Activated CD4-positive, alpha-beta T cell treated with anti-CD3 and anti-CD28 coated beads, Interleukin-2, amount 50 U/mL, for 1 hour (primary cell): Measurements from ENCODE around the gene EVA1B.

Experiments
- DNase-seq: peaks from one replicate; pipeline ENCODE4 v3.0.0-alpha.2; 2020

Gene EVA1B

DNA sequence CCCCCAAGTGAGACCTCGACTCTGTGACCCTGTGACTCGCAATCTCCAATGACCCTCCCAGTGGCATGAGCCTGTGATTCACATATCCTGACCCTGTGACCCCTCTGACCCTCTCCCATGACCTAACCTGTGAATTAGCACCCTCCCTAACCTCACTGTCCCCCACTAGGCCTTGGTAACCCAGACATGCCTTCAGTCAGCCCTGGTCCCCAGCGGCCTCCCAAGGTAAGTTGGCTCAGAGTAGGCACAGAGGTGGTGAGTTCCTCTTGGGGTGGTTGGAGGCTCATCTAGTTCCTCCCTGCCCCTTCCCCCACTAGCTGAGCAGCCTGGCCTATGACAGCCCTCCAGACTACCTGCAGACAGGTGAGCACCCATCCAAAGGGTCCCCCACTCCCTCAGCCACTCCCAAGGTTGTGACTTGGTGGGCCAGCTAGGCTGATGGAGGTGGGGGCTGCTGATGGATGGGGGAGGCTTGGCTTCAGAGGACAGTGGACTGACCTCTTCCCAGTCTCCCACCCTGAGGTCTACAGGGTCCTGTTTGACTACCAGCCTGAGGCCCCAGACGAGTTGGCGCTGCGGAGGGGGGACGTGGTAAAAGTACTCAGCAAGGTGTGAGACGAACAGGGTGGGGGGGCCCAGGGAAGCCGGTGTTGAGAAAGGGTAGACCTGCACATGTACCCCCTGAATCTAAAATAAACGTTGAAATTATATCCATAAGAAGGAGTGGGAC is 15.7 kb downstream of the EVA1B start:
- no peak for DNase-seq

DNA sequence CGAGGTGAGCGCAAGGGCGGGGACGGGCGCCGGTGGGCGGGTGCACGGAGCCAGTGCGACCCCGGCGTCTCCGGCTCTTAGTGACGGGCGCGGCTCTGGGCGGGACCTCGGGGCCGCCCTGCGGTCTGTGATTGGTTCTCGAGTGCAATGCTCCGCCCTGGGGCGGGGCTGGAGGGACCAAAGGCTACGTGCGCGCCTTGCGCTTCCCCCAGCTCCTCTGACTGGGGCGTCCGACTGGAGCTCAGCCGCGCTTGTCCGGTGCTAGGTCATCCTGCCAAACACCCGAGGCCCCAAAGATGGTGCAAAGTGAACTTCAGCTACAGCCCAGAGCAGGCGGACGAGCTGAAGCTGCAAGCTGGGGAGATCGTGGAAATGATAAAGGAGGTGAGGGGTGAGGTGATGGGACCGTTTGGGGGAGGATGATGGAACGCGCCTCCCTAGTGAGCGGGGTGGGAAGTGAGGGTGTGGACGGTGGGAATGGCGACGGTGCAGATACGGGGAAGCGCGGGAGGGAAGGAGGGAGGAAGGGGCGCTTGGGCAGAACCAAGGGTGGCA is 16.5 kb downstream of the EVA1B start:
- DNase-seq = peak; percentile 91

DNA sequence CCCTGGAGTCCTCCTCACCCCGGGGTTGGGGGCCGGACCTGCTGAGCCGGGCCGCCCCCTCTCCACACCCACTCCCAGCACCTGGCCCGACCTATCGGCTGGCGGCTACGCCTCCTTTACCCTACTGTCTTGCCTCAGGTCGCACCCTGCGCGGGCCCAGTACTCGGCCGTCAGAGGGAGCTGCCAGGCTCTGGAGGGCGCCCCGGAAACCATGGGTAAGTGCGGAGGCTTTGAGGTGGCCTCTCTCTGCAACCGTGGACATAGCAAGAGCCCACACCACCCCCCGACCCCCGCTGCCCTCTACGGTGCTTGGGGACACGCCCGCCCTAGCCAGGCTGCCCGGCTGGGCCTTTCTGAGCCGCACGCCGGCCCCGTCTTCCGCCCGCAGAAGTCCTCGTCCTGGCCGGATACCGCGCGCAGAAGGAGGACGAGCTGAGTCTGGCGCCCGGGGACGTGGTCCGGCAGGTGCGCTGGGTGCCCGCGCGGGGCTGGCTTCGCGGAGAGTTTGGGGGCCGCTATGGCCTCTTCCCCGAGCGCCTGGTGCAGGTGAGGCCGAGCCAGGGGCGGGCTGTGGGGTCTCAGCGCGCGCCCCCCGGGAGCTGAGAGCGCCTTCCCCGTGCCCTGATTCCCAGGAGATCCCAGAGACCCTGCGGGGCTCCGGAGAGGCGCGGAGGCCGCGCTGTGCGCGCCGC is 17.1 kb downstream of the EVA1B start, which contains the start of gene SH3D21:
SH3D21 (plus strand) TSS at position 159 of the 692 bp plus-strand sequence; CDS start at position 212, 53 bp downstream.
- DNase-seq = peak; percentile 57

DNA sequence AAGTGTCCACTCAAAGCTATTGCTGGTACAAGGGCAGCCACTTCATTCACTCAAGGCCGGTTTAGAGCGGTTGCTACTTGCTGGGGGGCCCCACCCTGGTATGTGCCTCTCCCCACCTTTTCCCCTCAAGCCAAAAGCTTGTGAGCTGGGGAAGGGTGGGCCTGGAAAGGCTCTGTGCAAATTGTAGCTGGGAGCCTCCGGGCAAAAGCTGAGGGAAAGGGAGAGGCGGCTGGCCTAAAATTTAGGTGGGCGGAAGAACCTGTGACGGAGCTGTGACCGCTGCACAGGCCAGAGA is 17.6 kb downstream of the EVA1B start:
- DNase-seq = no peak

DNA sequence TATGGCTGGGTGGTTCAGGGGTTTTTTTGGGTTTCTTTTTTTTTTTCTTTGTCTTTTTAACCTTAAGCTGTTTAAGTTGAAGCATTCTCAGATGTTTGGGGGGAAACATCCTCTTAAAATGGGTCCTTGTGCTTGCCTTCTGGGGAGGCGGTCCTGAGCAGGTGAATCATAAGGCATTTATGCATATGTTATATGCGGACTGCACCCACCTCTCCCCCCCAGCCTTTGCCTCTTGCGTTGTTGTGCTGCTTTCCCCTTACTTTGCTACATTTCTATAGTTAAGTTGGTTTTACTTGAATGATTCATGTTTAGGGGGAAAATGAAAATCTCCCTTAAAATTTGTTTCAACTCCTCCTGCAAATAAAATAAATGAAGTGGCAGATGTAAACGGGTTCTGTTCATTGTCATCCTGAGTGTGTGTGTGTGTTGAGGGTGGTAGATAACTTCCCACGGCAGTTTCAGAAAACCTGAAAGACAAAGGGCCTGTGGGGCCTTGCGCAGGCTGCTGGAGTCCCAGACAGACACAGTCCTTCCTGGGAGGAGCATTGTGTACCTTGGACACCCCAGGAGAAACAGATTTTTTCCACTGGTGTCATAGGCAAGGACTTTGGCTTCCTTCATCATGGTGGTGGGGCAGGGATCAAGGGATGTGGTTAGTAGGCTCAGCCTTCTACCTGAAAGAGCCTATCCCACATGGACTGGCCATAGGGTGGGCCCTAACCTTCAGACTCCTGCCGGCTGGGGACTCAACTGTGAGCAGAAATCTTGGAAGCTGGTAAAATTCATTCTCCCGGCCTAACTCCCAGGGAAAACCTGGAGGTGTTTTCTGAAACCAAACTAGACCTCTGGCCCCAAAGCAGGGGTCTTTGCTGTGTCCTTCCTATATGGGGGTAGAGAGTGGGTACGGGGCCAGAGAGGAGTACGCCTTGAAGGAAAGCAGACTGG is 18.2 kb downstream of the EVA1B start:
- no peak for DNase-seq

DNA sequence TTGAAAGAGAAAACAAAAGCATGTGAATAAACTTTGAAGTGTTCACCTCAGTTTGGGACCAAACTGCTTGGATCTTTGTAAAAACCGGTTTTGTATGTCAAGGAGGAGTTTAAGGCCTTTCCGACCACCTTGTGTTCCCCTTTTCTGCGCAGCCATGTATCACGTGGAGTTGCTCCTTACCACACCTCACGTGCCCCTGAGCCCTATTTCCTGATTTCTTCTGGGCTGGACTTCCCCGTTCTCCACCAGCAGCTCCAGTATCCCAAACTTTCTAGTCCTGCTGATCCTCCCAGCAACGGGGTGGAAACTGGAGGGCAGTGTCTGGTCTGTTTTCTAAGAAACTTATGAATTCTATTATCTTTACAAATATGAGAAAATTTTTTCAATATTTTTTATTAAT is 18.9 kb downstream of the EVA1B start:
- DNase-seq = no peak

DNA sequence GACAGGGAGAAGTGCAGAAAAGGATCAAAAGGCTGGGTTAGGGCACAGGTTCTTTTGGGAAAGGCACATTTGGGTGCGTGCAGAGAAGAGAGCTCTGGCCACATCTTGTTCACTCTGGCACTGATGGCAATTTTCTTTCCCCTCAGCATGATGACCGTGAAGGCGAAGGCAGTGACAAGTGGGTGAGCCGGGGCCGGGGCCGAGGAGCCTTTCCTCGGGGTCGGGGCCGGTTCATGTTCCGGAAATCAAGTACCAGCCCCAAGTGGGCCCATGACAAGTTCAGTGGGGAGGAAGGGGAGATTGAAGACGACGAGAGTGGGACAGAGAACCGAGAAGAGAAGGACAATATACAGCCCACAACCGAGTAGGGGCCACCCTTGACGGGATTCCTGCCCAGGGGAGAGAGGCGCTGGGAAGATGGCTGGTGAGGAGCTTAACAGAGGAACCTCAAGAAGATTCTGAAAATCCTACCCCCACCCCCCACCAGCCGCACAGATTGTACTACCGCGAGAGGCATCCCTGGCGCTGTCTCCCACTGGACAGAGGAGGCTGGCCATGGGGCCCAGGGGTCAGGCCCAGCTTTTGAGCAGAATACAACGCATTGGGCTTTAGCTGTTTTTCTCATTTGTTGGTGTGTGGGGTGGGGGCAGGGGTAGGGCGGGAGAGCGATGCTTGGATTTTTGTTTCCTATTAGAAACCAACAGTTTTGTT is 19.6 kb downstream of the EVA1B start:
- DNase-seq = no peak

DNA sequence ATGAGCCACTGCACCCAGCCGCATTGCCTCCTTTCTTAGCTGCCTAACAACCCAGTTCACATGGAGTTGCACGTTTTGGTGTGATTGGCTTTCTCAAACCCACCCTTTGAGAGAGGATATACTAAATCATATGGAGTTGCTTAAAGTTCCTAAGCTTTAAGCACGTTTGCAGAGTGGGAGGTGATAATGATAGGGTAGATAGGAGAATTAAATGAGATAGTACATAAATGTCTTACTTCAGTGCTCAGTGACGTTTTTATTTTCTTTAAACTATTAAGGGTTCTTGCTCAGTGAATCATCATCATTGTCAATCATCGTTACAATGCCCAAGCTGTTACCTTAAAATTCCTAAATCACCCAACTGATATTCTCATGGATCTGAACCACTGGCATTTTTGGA is 20.2 kb downstream of the EVA1B start:
- DNase-seq = no peak

DNA sequence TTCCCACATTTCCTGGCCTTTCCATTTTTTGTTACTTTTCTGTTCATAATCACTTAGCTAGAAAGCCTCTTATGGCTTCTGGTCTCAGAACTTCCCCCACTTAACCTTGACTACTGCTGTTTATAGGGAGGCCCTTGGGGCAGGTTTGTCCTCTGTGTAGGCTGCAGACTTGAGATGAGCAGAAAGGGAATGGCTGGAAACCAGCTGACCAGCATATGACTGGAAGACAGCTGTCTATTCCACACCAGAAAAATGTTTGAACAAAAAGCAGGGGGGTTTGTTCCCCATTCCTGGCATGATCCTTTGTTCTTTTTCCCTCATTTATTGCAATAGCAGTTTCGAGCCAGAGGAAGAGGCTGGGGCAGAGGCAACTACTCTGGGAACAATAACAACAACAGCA is 22.2 kb downstream of the EVA1B start:
- DNase-seq = no peak

DNA sequence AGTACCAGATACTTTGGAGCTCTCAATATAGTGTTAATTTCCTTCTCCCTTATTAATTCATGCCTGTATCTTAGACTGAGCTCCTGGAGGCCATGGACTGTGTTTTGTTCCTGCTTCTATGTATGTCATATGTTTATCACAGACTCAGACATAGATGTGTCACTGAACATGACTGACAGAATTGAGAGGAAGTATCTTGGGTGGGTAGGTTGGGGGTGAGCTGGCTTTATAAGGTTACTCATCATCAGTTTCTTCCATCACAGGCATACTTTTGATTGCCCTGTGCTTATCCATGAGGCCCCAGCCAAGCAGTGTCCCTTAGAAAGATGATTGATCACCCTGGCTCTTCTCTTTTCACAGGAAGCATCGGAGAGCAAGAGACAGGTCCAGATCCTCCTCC is 22.9 kb downstream of the EVA1B start:
- DNase-seq = no peak

DNA sequence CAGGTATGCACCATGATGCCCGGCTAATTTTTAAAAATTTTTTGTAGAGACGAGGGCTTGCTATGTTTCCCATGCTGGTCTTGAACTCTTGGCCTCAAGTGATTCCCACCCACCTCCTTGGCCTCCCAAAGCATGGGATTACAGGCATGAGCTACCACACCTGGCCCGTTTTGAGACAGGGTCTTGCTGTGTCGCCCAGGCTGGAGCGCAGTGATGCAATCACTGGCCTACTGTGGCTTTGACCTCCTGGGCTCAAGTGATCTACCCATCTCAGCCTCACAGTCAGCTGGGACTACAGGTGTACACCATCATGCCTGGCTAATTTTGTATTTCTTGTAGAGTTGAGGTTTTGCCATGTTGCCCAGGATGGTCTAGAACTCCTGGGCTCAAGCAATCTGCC is 24.8 kb downstream of the EVA1B start:
- no peak for DNase-seq

DNA sequence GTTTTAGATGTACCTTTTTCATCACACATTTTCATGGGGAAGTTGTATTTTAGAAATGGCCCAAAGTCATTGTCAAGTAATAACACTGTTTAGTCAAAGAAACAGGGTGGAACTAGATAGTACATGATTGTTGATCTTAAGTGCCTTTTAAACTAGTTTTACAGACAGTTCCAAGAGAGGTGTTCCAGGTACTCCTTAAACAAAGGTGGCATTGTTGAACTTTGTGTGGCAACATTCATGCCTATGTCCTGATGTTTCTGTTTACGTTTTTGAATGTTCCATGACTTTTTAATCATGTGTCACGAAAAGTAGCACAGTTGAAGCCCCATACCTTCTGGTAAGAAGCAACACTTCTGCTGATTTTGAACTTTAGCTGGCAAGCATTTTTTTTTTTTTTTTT is 26.4 kb downstream of the EVA1B start:
- DNase-seq = no peak

DNA sequence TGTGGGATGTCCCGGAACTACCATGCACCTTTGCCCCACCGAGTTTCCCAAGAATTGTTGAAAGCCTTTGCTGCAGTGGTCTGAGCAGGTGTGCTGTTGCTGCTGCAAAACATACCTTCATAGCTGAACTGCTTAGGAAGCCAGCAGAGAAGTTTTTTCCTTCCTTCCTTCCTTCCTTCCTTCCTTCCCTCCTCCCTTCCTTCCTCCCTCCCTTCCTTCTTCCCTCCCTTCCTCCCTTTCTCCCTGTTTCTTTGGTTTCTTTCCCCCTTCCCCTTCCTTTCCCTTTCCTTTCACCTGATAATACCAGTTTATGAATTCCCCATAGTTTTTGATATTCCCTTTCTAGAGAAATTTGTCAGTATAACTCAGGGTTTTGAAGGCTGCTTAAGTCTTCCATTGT is 28.1 kb downstream of the EVA1B start:
- DNase-seq = no peak

DNA sequence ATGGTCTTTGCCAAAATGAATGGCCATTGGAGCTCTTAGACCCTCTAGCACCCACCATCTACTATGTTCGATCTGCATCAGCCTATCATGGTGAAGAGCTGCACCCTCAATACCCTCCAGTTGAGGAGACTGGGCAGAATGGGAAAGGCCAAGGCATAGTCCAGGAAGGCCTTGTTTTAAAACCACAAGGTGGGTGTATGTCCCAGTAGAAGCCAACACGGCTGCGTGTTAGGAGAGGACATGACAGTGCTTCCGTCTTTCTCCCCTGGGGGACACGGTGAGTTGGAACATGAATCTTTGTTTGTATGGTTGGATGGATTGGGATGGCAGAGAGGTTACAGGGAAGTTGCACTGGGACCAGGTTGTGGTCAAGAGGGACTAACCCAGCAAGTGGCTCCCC is 35.9 kb downstream of the EVA1B start:
- DNase-seq = no peak

DNA sequence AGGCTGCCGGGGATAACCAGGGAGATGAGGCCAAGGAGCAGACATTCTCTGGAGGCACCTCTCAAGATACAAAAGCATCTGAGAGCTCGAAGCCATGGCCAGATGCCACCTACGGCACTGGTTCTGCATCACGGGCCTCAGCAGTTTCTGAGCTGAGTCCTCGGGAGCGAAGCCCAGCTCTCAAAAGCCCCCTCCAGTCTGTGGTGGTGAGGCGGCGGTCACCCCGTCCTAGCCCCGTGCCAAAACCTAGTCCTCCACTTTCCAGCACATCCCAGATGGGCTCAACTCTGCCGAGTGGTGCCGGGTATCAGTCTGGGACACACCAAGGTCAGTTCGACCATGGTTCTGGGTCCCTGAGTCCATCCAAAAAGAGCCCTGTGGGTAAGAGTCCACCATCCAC is 36.6 kb downstream of the EVA1B start:
- DNase-seq = no peak

DNA sequence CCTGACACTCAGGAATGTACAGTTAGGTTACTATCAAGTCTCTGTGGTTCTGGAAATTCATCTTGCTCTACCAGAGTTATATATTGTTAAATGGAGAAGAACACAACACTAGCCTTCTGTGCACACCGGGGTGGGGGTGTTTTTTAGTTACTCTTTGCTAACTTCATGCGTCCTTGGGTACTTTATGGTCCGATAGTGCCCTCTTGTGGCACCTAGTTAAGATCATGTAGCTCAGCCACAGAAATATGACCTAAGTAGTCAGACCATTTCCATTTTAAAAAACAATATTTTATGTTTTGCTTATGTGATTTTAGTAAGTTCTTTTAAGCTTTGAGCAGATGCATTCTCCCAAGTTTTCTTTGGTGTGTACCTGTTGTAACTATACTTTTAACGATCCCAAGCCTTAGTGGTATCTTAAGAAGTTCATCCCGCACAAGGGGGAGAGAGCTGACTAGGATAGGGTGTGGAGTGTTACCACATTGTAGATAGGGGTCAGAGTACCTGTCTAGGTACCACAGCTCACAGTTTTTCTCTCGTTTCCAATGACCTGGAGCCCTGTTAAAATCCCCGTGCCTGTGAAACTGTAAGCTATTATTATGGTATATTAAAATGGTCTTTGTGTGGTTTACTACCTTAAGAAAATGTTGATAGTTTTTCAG is 37.9 kb downstream of the EVA1B start:
- DNase-seq = peak; percentile 61

DNA sequence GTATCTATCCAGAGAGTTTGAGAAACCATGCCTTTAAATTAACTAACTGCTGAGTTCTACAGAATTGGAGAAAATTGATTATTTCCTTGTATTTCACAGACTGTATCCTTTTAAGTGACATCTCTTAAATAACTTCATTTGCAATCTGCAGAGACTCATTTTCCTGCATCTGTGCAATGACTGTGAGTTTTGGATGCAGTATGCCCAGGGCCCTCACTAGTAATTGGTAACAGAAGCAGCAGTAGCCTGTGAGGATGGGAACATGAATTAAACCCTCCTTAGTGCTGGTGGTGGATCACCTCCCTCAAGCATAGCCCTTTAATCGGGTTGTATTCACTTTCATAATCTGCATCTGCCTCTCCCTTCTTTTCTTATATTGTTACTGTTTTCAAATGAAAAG is 38.9 kb downstream of the EVA1B start:
- DNase-seq = no peak

DNA sequence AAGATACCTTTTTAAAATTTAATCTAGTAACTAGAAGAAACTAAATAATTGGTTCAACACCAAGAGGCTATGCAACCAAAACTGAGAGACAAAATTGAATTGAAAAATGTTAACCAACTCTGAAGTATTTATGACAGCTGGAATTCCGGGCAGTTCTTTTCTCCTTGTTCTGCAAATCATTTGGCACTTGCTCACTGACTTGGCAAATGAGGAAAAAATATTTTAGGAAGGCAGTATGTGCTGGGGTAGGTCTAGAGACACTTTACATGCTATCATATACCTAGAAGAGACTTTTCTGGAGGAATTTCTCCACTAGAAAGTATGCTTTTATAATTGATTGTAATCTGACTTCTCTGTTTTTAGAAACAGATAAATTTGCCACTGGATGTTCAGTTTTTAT is 39.4 kb downstream of the EVA1B start:
- no peak for DNase-seq

DNA sequence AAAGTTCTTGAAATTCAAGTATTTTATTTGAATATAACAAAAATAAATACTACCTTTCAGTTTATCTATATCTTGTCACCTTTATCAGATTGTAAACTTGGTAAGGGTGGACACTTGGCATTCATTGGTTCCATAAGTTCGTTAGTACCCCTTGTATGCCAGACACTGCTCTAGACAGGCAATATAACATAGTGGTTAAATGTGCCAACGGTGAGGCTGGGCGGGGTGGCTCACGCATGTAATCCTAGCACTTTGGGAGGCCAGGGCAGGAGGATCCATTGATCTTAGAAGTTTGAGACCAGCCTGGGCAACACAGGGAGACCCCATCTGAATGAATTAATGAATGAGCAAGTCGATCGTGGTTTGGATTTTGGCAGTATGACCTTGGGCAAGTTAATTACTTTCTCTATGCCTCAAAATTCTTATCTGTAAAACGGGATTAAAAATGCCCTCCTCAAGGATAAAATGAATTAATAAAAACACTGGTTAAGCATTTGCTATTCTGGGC is 43.6 kb downstream of the EVA1B start:
- no peak for DNase-seq

DNA sequence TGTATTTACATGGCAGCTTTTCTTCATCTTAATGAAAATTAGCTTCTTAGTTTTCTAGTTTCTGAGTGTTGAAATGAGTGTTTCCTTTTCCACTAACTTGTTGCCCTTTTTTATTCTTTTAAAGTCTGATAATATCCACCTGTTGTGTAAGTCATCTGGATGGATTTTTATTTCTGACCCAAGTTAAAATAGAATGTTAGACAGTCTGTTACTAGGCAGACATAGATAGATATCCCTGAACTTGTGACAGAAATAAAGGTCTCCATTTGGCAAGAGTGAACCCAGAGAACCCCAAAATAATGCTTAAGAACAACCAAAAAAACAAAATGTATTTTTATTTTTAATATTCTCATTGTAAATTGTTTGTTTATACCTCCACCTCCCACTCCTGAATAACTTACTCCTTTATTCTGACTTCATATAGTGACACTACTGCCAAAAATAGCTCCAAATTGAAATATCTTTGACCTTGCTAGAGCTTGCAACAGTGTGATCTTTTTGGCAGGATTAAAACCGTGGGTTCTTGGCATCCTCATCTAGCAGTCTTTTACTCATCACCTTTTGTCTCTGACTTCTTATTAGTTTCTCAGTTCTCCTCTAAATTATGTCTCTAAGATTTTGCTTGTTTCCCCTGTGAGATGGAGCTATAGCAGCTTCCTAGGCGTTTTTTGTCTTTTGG is 44.2 kb downstream of the EVA1B start:
- no peak for DNase-seq

DNA sequence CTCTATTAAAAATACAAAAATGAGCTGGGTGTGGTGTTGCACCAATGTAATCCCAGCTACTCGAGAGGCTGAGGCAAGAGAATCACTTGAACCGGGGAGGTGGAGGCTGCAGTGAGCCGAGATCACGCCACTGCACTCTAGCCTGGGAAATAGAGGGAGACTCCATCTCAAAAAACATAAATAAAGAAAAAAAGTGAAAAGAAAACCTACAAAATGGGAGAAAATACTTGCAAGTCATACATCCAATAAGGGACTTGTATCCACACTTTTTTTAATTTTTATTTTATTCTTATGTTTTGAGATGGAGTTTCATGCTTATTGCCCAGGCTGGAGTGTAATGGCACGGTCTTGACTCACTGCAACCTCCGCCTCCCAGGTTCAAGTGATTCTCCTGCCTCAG is 46.8 kb downstream of the EVA1B start:
- DNase-seq = no peak
